OCI-LY7 (cell line): ENCODE results near the gene TXNDC2.

ENCODE experiments used
- EZH2phosphoT487 ChIP-seq: fragments of 200-600 bp; sonication (generic); IDR thresholded peaks from 2 replicates; pipeline ENCODE4 v1.6.1; 2018; ENCODE audit warnings: low read depth, borderline replicate concordance, mild to moderate bottlenecking, mixed run types, antibody characterized with exemption, low read length, moderate library complexity, mixed read lengths
- TF ChIP-seq, protein P1 (sequence below): fragments of 200-600 bp; sonication (generic); conservative IDR thresholded peaks from 2 replicates; pipeline ENCODE4 v1.5.1; 2014; ENCODE audit warnings: mild to moderate bottlenecking, antibody characterized with exemption, low read length, moderate library complexity, mixed read lengths

DNA sequence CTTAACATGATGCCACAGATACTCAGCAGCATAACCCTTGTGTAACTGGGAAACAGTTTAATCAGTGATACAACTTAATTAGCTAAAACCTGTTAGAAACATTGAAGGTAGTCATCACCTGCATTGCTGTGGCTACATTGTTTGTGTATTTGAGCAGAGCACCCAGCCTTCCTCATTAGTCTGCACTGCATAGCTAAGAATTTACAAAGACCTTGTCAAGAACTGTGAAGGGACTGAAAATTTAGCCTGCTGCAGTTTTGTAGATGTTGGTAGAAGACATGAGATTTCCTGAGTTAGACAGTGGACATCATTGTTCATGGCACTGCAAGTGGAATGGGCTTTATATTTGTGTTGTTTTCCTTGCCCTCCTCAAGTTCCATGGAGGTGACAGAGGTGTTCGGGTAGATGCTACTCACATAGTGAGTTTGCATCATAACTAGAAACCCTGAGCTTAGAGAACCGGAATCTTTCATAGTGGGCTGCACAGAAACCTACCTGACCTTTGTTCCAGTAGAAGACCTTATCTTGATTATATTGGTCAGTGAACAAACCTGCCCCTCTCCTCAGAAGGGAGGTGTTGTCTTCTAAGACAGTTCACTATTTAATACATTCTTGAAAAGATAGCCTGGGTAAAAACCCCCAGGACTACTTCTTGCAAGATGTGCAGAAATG is 40.6 kb downstream of the TXNDC2 start:
- TF ChIP-seq, protein P1, sequence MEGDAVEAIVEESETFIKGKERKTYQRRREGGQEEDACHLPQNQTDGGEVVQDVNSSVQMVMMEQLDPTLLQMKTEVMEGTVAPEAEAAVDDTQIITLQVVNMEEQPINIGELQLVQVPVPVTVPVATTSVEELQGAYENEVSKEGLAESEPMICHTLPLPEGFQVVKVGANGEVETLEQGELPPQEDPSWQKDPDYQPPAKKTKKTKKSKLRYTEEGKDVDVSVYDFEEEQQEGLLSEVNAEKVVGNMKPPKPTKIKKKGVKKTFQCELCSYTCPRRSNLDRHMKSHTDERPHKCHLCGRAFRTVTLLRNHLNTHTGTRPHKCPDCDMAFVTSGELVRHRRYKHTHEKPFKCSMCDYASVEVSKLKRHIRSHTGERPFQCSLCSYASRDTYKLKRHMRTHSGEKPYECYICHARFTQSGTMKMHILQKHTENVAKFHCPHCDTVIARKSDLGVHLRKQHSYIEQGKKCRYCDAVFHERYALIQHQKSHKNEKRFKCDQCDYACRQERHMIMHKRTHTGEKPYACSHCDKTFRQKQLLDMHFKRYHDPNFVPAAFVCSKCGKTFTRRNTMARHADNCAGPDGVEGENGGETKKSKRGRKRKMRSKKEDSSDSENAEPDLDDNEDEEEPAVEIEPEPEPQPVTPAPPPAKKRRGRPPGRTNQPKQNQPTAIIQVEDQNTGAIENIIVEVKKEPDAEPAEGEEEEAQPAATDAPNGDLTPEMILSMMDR, result no peak
- TF ChIP-seq EZH2phosphoT487, result no peak
